H9 (cell line): Measurements from ENCODE around the gene RBFA. TPM values are rescaled to one million over a fixed set of nuclear protein-coding genes. Genes with fewer than 3 reads are reported as not detected.

ENCODE experiments used
- DNase-seq: peaks from one replicate; pipeline ENCODE4 v3.0.0-alpha.2; 2017
- H2AFZ ChIP-seq: one replicate; pipeline ENCODE4 v1.6.1; 2013; ENCODE audit warnings: mild to moderate bottlenecking, low read length, control low read depth, moderate library complexity
- H2AK5ac ChIP-seq: 2 replicates; pipeline ENCODE4 v1.6.1; 2013; ENCODE audit warnings: low read length, control low read depth, mixed read lengths; ENCODE audit not compliant: insufficient read length
- H2BK120ac ChIP-seq: one replicate; pipeline ENCODE4 v1.6.1; 2013; ENCODE audit warnings: low read depth, mild to moderate bottlenecking, low read length, control low read depth, inconsistent platforms; ENCODE audit not compliant: poor library complexity, severe bottlenecking
- H2BK12ac ChIP-seq: 2 replicates; pipeline ENCODE4 v1.6.1; 2013; ENCODE audit warnings: low read length, control low read depth, mixed read lengths, low read depth; ENCODE audit not compliant: insufficient read length
- H2BK15ac ChIP-seq: 2 replicates; pipeline ENCODE4 v1.6.1; 2013; ENCODE audit warnings: low read depth, low read length, control low read depth
- H2BK20ac ChIP-seq: one replicate; pipeline ENCODE4 v1.6.1; 2013; ENCODE audit warnings: low read depth, mild to moderate bottlenecking, low read length, control low read depth, inconsistent platforms; ENCODE audit not compliant: poor library complexity, severe bottlenecking
- H2BK5ac ChIP-seq: 2 replicates; pipeline ENCODE4 v1.6.1; 2013; ENCODE audit warnings: low read length, control low read depth, mixed read lengths; ENCODE audit not compliant: insufficient read length
- H3K14ac ChIP-seq: 2 replicates; pipeline ENCODE4 v1.6.1; 2013; ENCODE audit warnings: low read length, control low read depth; ENCODE audit not compliant: insufficient read depth
- H3K18ac ChIP-seq: 2 replicates; pipeline ENCODE4 v1.6.1; 2013; ENCODE audit warnings: low read depth, mild to moderate bottlenecking, mixed read lengths, low read length, control low read depth; ENCODE audit not compliant: insufficient read length
- H3K23ac ChIP-seq: 2 replicates; pipeline ENCODE4 v1.6.1; 2013; ENCODE audit warnings: low read length, control low read depth, mixed read lengths, low read depth; ENCODE audit not compliant: insufficient read length
- H3K23me2 ChIP-seq: 2 replicates; pipeline ENCODE4 v1.6.1; 2013; ENCODE audit warnings: low read depth, mild to moderate bottlenecking, mixed read lengths, low read length, control low read depth; ENCODE audit not compliant: insufficient read length, poor library complexity, severe bottlenecking
- H3K27ac ChIP-seq: 2 replicates; pipeline ENCODE4 v1.5.1; 2013; ENCODE audit warnings: low read length, control low read depth, mixed read lengths, low read depth; ENCODE audit not compliant: insufficient read length
- H3K27me3 ChIP-seq: 2 replicates; pipeline ENCODE4 v1.6.1; 2013; ENCODE audit warnings: low read length, control low read depth, inconsistent platforms; ENCODE audit not compliant: insufficient read depth
- H3K4ac ChIP-seq: 2 replicates; pipeline ENCODE4 v1.6.1; 2013; ENCODE audit warnings: low read depth, mild to moderate bottlenecking, control low read depth, inconsistent platforms, low read length, moderate library complexity
- H3K4me1 ChIP-seq: 2 replicates; pipeline ENCODE4 v1.6.1; 2013; ENCODE audit warnings: low read length, control low read depth, inconsistent platforms; ENCODE audit not compliant: insufficient read depth
- H3K4me2 ChIP-seq: 2 replicates; pipeline ENCODE4 v1.6.1; 2013; ENCODE audit warnings: low read length, control low read depth, mixed read lengths; ENCODE audit not compliant: insufficient read length, insufficient read depth
- H3K56ac ChIP-seq: 2 replicates; pipeline ENCODE4 v1.6.1; 2013; ENCODE audit warnings: low read depth, mild to moderate bottlenecking, mixed read lengths, low read length, control low read depth; ENCODE audit not compliant: insufficient read length
- H3K79me1 ChIP-seq: 2 replicates; pipeline ENCODE4 v1.6.1; 2013; ENCODE audit warnings: low read depth, mild to moderate bottlenecking, moderate library complexity, low read length, control low read depth, inconsistent platforms; ENCODE audit not compliant: insufficient read depth, poor library complexity, severe bottlenecking
- H3K79me2 ChIP-seq: 2 replicates; pipeline ENCODE4 v1.6.1; 2013; ENCODE audit warnings: low read length, control low read depth, inconsistent platforms; ENCODE audit not compliant: insufficient read depth
- H3K9ac ChIP-seq: 2 replicates; pipeline ENCODE4 v1.6.1; 2013; ENCODE audit warnings: low read length, control low read depth, mixed read lengths; ENCODE audit not compliant: insufficient read length; ENCODE audit errors: extremely low read depth
- H3K9me3 ChIP-seq: one replicate; pipeline ENCODE4 v1.6.1; 2013; ENCODE audit warnings: low read depth, low read length, inconsistent platforms; ENCODE audit not compliant: control insufficient read depth
- H3T11ph ChIP-seq: one replicate; pipeline ENCODE4 v1.6.1; 2013; ENCODE audit warnings: mild to moderate bottlenecking, low read length, control low read depth, inconsistent platforms
- H4K20me1 ChIP-seq: one replicate; pipeline ENCODE4 v1.6.1; 2013; ENCODE audit not compliant: control insufficient read depth, insufficient read length, insufficient read depth
- H4K5ac ChIP-seq: 2 replicates; pipeline ENCODE4 v1.6.1; 2013; ENCODE audit warnings: low read depth, mild to moderate bottlenecking, mixed read lengths, low read length, control low read depth; ENCODE audit not compliant: insufficient read length
- H4K8ac ChIP-seq: replicated peaks from 2 replicates; pipeline ENCODE4 v1.6.1; 2013; ENCODE audit warnings: low read length, control low read depth, mixed read lengths, low read depth; ENCODE audit not compliant: insufficient read length
- H4K91ac ChIP-seq: 2 replicates; pipeline ENCODE4 v1.6.1; 2013; ENCODE audit warnings: low read depth, mild to moderate bottlenecking, moderate library complexity, mixed read lengths, low read length, control low read depth; ENCODE audit not compliant: insufficient read length
- H3K27ac Mint-ChIP-seq, 3 experiments: 2 replicates in 2 of 3; 3 replicates in 1 of 3; pipeline ENCODE4 v1.8.0; 2020 to 2021; ENCODE audit warnings: mixed read lengths in 3 of 3, mild to moderate bottlenecking in 1 of 3, moderate library complexity in 1 of 3
- H3K27me3 Mint-ChIP-seq: 2 replicates; pipeline ENCODE4 v1.8.0; 2021; ENCODE audit warnings: low read depth, mild to moderate bottlenecking, moderate library complexity, mixed read lengths
- H3K36me3 Mint-ChIP-seq, 3 experiments: 2 replicates in 2 of 3; 3 replicates in 1 of 3; pipeline ENCODE4 v1.8.0; 2020 to 2021; ENCODE audit warnings: low read depth in 3 of 3, mixed read lengths in 3 of 3; ENCODE audit not compliant: insufficient read depth in 1 of 3
- H3K4me1 Mint-ChIP-seq, 2 experiments: 2 replicates each; pipeline ENCODE4 v1.8.0; 2020; ENCODE audit warnings: mixed read lengths in 2 of 2
- H3K4me3 Mint-ChIP-seq, 2 experiments: 2 replicates in 1 of 2; 3 replicates in 1 of 2; pipeline ENCODE4 v1.8.0; 2020 to 2021; ENCODE audit warnings: mild to moderate bottlenecking in 2 of 2, mixed read lengths in 2 of 2, moderate library complexity in 1 of 2
- H3K9me3 Mint-ChIP-seq, 2 experiments: 2 replicates in 1 of 2; 3 replicates in 1 of 2; pipeline ENCODE4 v1.8.0; 2020; ENCODE audit warnings: mild to moderate bottlenecking in 2 of 2, mixed read lengths in 2 of 2, moderate library complexity in 1 of 2
- CTCF ChIP-seq: fragments of 200-600 bp; sonication (generic); conservative IDR thresholded peaks from 3 replicates; pipeline ENCODE4 v1.8.0; 2021; ENCODE audit warnings: antibody characterized with exemption, mild to moderate bottlenecking
- WGBS: extraction: QIAGEN DNeasy Blood & Tissue Kit; methylation state at CpG from one replicate; pipeline ENCODE4 v1.1.7; 2013; ENCODE audit warnings: missing lambda C conversion rate, low lambda C conversion rate, mixed read lengths; ENCODE audit not compliant: insufficient read length; ENCODE audit errors: extremely low coverage; 5-methylcytosine and 5-hydroxymethylcytosine counted together
- total RNA-seq: library from RNA; stranded (reverse); gene quantifications from 2 replicates; pipeline ENCODE4 v1.2.1, GENCODE V29; 2021

RBFA gene
- total RNA-seq, 1 experiment from 2014 or later, result 42.5 TPM

GRCh38 chr18:80059945-80060344 lies 25.7 kb downstream of the RBFA start:
- Histone ChIP-seq H3K79me1 (no peaks in the 10 kb centered on the region), H3K27ac (no peak overlapping the region), H3K79me2 (no peaks in the 10 kb centered on the region), H2BK5ac (no peak overlapping the region), H3T11ph (no peak overlapping the region), H2BK15ac (no peak overlapping the region), H3K27me3 (no peaks in the 10 kb centered on the region), H3K18ac (no peak overlapping the region), H2BK120ac (no peak overlapping the region), H2BK20ac (no peak overlapping the region), H2BK12ac (no peak overlapping the region), H3K9ac (no peak overlapping the region), H3K56ac (no peak overlapping the region), H4K5ac (no peak overlapping the region), H3K14ac (no peak overlapping the region), H3K4me1 (no peaks in the 10 kb centered on the region), H2AK5ac (no peak overlapping the region), H3K4me2 (no peak overlapping the region), H2AFZ (no peak overlapping the region), H4K20me1 (no peaks in the 10 kb centered on the region), H3K23me2 (no peaks in the 10 kb centered on the region), H3K23ac (no peak overlapping the region), H3K4ac (no peak overlapping the region), H3K9me3 (peaks cover 18% of the 10 kb centered on the region), H4K8ac (no peak overlapping the region), H4K91ac (no peak overlapping the region)
- peaks cover 16 to 46% (median 36%) of the 10 kb centered on the region in 3 experiments for H3K36me3 Mint-ChIP-seq
- H3K4me1 Mint-ChIP-seq, result no peaks in the 10 kb centered on the region
- no peak for TF ChIP-seq CTCF
- peaks cover 66 to 72% of the 10 kb centered on the region in 2 experiments for H3K9me3 Mint-ChIP-seq
- H3K27me3 Mint-ChIP-seq, result peaks cover 6% of the 10 kb centered on the region
- no peak overlapping the region for H3K4me3 Mint-ChIP-seq
- no CpG with 5 or more reads among the region's 6 CpGs for WGBS
- DNase-seq, result no peak
- no peak overlapping the region for H3K27ac Mint-ChIP-seq
